Keratinocyte (primary cell): ENCODE data around the gene LAMA2. TPM values are rescaled to one million over a fixed set of nuclear protein-coding genes. Genes with fewer than 3 reads are reported as not detected.

Experiments
- DNase-seq: peaks from one replicate; pipeline ENCODE4 v3.0.0-alpha.2; 2011; ENCODE audit warnings: low read depth, missing footprints, low spot score
- FAIRE-seq: peaks from 2 replicates; lab custom pipeline; 2011; peaks lifted over from hg19 to GRCh38; lab: Jason Lieb, UNC
- H2AFZ ChIP-seq: 2 replicates; pipeline ENCODE4 v1.6.0; 2012; ENCODE audit warnings: low read length, control low read depth, inconsistent platforms; ENCODE audit not compliant: control insufficient read depth
- H3K27ac ChIP-seq: 2 replicates; pipeline ENCODE4 v1.5.1; 2011; ENCODE audit warnings: low read length; ENCODE audit not compliant: control insufficient read depth, insufficient read depth
- H3K27me3 ChIP-seq: 3 replicates; pipeline ENCODE4 v1.6.0; 2011; ENCODE audit warnings: low read length; ENCODE audit not compliant: control insufficient read depth, insufficient read depth; ENCODE audit errors: extremely low read depth
- H3K36me3 ChIP-seq, 2 experiments: 2 replicates in 1 of 2; 3 replicates in 1 of 2; pipeline ENCODE4 v1.5.1; 2011; ENCODE audit warnings: low read length in 2 of 2, mild to moderate bottlenecking in 1 of 2; ENCODE audit not compliant: control insufficient read depth in 2 of 2, insufficient read depth in 2 of 2; ENCODE audit errors: extremely low read depth in 1 of 2
- H3K4me1 ChIP-seq: 3 replicates; pipeline ENCODE4 v1.5.1; 2011; ENCODE audit warnings: low read length; ENCODE audit not compliant: control insufficient read depth, insufficient read depth; ENCODE audit errors: extremely low read depth
- H3K4me2 ChIP-seq: 3 replicates; pipeline ENCODE4 v1.6.0; 2011; ENCODE audit warnings: low read depth, low read length; ENCODE audit not compliant: control insufficient read depth, insufficient read depth; ENCODE audit errors: extremely low read depth
- H3K4me3 ChIP-seq, 3 experiments: fragments of 200-600 bp in 1 of 3; sonication (generic) in 1 of 3; 2 replicates in 2 of 3; 3 replicates in 1 of 3; pipeline ENCODE4 v1.5.1; 2011 to 2016; ENCODE audit warnings: low read length in 3 of 3, mild to moderate bottlenecking in 3 of 3, control low read depth in 2 of 3, inconsistent platforms in 1 of 3, low read depth in 1 of 3, mixed read lengths in 1 of 3, mixed run types in 1 of 3, moderate library complexity in 1 of 3; ENCODE audit not compliant: control insufficient read depth in 2 of 3, insufficient read depth in 2 of 3; ENCODE audit errors: extremely low read depth in 1 of 3
- H3K79me2 ChIP-seq: 2 replicates; pipeline ENCODE4 v1.6.0; 2012; ENCODE audit warnings: low read length; ENCODE audit not compliant: control insufficient read depth, insufficient read depth
- H3K9ac ChIP-seq: 3 replicates; pipeline ENCODE4 v1.6.0; 2011; ENCODE audit warnings: low read length; ENCODE audit not compliant: control insufficient read depth, insufficient read depth; ENCODE audit errors: extremely low read depth
- H3K9me1 ChIP-seq: 3 replicates; pipeline ENCODE4 v1.6.0; 2011; ENCODE audit warnings: low read length; ENCODE audit not compliant: control insufficient read depth, insufficient read depth; ENCODE audit errors: extremely low read depth
- H3K9me3 ChIP-seq: 2 replicates; pipeline ENCODE4 v1.5.1; 2012; ENCODE audit warnings: low read depth, low read length; ENCODE audit not compliant: control insufficient read depth
- H4K20me1 ChIP-seq: 3 replicates; pipeline ENCODE4 v1.6.0; 2011; ENCODE audit warnings: low read length; ENCODE audit not compliant: control insufficient read depth, insufficient read depth; ENCODE audit errors: extremely low read depth
- EZH2 ChIP-seq: IDR thresholded peaks from one replicate; pipeline ENCODE4 v1.6.1; 2012; ENCODE audit warnings: inconsistent platforms, mild to moderate bottlenecking, low read length, moderate library complexity
- dilution Hi-C: fragments of 300-500 bp; cut with MboI; formaldehyde crosslinking; loops from one replicate; pipeline ENCODE4 v1.7.0; 2020; ENCODE audit warnings: low sequenced_read_pairs; ENCODE audit not compliant: extremely low pct_ligation_motif_present
- polyA plus RNA-seq, 5 experiments: library from polyadenylated mRNA; depleted of rRNA in 3 of 5; stranded (reverse) in 3 of 5; stranded (forward) in 1 of 5; unstranded in 1 of 5; fragments of >200 nt; gene quantifications; 1 replicate in 1 of 5; 2 replicates in 3 of 5; 3 replicates in 1 of 5; pipeline versions ENCODE4 v1.2.1 to v1.2.3, GENCODE V29; 2011 to 2012; ENCODE audit warnings: missing spikeins in 2 of 5, low read depth in 1 of 5, low replicate concordance in 1 of 5
- TF ChIP-seq, protein P1 (sequence below), 3 experiments: IDR thresholded peaks in 1 of 3; conservative IDR thresholded peaks in 1 of 3; optimal IDR thresholded peaks in 1 of 3; 2 replicates in 2 of 3; 3 replicates in 1 of 3; pipeline versions ENCODE3 to v1.5.1; 2011; ENCODE audit warnings: low read length in 3 of 3, mild to moderate bottlenecking in 3 of 3, moderate library complexity in 2 of 3, control low read depth in 1 of 3, inconsistent platforms in 1 of 3; ENCODE audit not compliant: insufficient read depth in 2 of 3; ENCODE audit errors: extremely low read depth in 1 of 3

LAMA2 gene
- polyA plus RNA-seq, 1 donor (not counting 4 experiments of a cell fraction or from before 2014, with no cell fraction given), result 1.4 TPM

DNA sequence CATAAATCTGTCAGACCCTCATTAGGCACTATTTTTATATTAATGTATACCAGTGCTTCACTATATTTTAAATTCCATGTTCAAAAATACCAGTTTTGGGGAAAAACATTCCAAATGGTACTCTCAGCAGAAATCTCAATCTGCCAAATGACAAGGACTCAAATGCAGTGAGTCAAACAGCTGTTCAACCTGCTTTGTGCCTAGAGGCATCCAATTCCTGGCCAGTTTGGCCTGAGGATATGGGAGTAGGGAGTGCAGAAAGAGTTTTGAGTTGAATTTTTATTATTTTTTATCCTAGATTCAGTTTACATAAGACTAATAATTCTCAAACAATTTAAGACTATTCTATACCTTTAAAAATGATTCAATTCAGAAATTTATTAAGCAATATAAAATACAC is 216.8 kb downstream of the LAMA2 start:
- Histone ChIP-seq H3K4me1 (no peaks in the 10 kb centered on the region), H3K9me3 (no peaks in the 10 kb centered on the region), H4K20me1 (no peaks in the 10 kb centered on the region), H3K4me3 (no peak overlapping the region), H3K4me2 (no peak overlapping the region), H2AFZ (no peak overlapping the region), H3K36me3 (no peaks in the 10 kb centered on the region), H3K9ac (no peak overlapping the region), H3K79me2 (no peaks in the 10 kb centered on the region), H3K27me3 (no peaks in the 10 kb centered on the region), H3K9me1 (no peaks in the 10 kb centered on the region), H3K27ac (no peak overlapping the region)
- FAIRE-seq (no peak), DNase-seq (no peak)
- dilution Hi-C loops, result no loop called here
- TF ChIP-seq, protein P1, sequence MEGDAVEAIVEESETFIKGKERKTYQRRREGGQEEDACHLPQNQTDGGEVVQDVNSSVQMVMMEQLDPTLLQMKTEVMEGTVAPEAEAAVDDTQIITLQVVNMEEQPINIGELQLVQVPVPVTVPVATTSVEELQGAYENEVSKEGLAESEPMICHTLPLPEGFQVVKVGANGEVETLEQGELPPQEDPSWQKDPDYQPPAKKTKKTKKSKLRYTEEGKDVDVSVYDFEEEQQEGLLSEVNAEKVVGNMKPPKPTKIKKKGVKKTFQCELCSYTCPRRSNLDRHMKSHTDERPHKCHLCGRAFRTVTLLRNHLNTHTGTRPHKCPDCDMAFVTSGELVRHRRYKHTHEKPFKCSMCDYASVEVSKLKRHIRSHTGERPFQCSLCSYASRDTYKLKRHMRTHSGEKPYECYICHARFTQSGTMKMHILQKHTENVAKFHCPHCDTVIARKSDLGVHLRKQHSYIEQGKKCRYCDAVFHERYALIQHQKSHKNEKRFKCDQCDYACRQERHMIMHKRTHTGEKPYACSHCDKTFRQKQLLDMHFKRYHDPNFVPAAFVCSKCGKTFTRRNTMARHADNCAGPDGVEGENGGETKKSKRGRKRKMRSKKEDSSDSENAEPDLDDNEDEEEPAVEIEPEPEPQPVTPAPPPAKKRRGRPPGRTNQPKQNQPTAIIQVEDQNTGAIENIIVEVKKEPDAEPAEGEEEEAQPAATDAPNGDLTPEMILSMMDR (optimal IDR thresholded peaks at IDR 0.05 in 1 of 3, IDR thresholded peaks at IDR 0.05 in 1 of 3, conservative IDR thresholded peaks at IDR 0.05 in 1 of 3; ENCODE audit: extremely low read depth in 1 of 3, insufficient read depth in 2 of 3, low read length in 3 of 3), result no peak
- no peak for TF ChIP-seq EZH2

DNA sequence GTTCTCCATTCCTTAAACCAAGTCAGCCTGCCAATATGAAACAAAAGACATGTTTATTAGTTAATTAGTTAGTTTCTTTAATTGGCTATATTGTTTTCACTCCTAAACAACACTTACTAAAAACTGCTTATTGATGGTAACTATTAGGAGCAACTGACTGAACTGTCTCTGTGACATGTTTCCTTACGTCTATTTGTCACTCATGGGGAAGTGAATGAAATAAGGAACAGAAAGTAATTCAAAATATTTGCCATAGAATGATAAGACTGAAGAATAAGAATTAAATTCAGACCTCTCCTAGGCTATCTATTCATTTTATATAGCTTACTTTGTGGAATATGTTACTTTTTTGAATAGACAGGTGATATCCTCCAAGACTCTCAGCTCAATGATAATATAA is 217.2 kb downstream of the LAMA2 start:
- dilution Hi-C loops, result no loop called here
- no peaks in the 10 kb centered on the region for H3K36me3 ChIP-seq
- H3K9me1 ChIP-seq, result no peaks in the 10 kb centered on the region
- no peaks in the 10 kb centered on the region for H3K4me1 ChIP-seq
- H4K20me1 ChIP-seq, result no peaks in the 10 kb centered on the region
- H3K4me3 ChIP-seq, result no peak overlapping the region
- no peak overlapping the region for H3K4me2 ChIP-seq
- FAIRE-seq, result no peak
- no peaks in the 10 kb centered on the region for H3K9me3 ChIP-seq
- H3K79me2 ChIP-seq, result no peaks in the 10 kb centered on the region
- no peak for DNase-seq
- H3K9ac ChIP-seq, result no peak overlapping the region
- H2AFZ ChIP-seq, result no peak overlapping the region
- no peaks in the 10 kb centered on the region for H3K27me3 ChIP-seq
- H3K27ac ChIP-seq, result no peak overlapping the region
- no peak for TF ChIP-seq EZH2
- TF ChIP-seq, protein P1 (optimal IDR thresholded peaks at IDR 0.05 in 1 of 3, IDR thresholded peaks at IDR 0.05 in 1 of 3, conservative IDR thresholded peaks at IDR 0.05 in 1 of 3; ENCODE audit: extremely low read depth in 1 of 3, insufficient read depth in 2 of 3, low read length in 3 of 3), result no peak
